ENCODE data around the gene SNUPN. TPM values are rescaled to one million over a fixed set of nuclear protein-coding genes. Genes with fewer than 3 reads are reported as not detected.

SNUPN gene
- total RNA-seq: 10 to 100 TPM; 14.9 to 16.8 TPM
- long read RNA-seq, transcript SNUPN-206 (9 exons, 1,682 nt): minor isoform, 8 of 34 reads
- long read RNA-seq, transcript SNUPN-201 (9 exons, 1,513 nt): major isoform, 22 of 34 reads
- long read RNA-seq, partial matches to known transcripts: 2 of 34 reads
- long read RNA-seq, other reads (novel, unspliced or antisense): 2 of 34 reads

DNA sequence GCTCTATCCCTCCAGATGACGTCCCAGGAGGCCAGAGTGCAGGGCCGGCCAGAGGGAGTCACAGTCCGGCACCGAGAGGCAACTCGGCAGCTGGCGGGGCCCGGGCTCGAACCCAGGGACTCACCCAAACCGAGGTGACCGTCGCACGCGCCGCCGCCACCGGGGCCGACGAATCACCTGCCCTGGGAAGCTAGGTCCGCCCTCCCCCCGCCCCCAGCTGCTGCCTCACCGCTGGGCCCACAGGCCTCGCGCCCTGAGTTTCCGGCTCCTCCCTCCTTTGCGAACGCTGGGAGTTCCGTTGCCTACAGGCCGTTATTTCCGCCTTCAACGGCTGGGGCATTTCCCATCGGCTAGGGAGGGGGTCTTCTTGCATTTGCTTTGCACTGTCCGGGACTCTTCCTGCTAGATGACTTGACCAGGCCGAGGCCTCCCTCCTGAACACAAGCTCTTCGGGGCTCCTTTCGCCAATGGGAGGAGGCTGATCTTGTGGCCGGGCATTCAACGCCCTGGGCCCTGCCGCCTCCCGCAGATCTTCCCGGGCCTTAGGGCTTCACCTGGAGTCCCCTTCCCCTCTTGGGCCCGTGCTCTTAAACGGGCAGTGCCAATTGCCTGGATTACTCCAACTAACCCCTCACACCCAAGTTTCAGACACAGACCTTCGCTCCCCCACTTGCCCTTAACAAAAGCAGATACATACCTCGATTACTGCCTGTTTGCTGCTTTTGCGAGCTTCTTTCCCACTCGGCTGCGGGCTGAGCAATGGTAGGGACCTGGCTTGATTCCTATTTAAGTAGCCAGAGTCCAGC lies at the start of gene SNUPN:
Gene SNUPN (minus strand): TSS at position 184 of the 806 bp plus-strand sequence. CDS start 4,674 bp downstream, outside the sequence.
- DNase-seq: peak; percentile 97
- peak; percentile 91 for ATAC-seq
- intact Hi-C loops (cut with DNase I, micrococcal nuclease): no loop called here

GRCh38 chr15:75674366-75674765 lies 48.8 kb upstream of the SNUPN start:
- intact Hi-C loops (cut with DNase I, micrococcal nuclease): no loop called here
- no peak for ATAC-seq
- DNase-seq: no peak

- ATAC-seq: no peak
- intact Hi-C loops (cut with DNase I, micrococcal nuclease): no loop called here
- DNase-seq: peak; percentile 59 to 78
These were observed 48.1 kb upstream of the SNUPN start for GRCh38 chr15:75673426-75674235.

GRCh38 chr15:75672646-75673425 lies 47.3 kb upstream of the SNUPN start:
- DNase-seq: no peak
- intact Hi-C loops (cut with DNase I, micrococcal nuclease): no loop called here
- ATAC-seq: no peak

GRCh38 chr15:75671730-75672602 lies 46.4 kb upstream of the SNUPN start:
- no peak for DNase-seq
- no peak for ATAC-seq
- intact Hi-C loops (cut with DNase I, micrococcal nuclease): no loop called here

DNA sequence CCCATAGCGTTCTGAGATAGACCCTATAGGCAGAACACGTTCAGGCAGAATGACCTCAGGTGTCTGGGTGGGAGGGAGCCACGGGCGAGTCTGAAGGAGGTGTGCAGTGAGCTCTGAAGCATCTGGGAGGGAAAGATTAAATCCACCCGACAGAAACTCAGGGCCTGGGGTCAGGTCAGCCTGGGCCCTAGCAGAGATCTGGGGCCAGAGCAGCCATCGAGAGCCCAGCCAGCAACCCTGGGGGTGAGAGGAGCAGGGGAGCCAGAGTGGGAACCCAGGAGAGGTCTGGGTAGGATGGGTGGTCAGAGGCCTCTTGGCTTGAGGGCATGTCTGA lies 44.3 kb upstream of the SNUPN start:
- intact Hi-C loops (cut with DNase I, micrococcal nuclease): no loop called here
- no peak for ATAC-seq

DNA sequence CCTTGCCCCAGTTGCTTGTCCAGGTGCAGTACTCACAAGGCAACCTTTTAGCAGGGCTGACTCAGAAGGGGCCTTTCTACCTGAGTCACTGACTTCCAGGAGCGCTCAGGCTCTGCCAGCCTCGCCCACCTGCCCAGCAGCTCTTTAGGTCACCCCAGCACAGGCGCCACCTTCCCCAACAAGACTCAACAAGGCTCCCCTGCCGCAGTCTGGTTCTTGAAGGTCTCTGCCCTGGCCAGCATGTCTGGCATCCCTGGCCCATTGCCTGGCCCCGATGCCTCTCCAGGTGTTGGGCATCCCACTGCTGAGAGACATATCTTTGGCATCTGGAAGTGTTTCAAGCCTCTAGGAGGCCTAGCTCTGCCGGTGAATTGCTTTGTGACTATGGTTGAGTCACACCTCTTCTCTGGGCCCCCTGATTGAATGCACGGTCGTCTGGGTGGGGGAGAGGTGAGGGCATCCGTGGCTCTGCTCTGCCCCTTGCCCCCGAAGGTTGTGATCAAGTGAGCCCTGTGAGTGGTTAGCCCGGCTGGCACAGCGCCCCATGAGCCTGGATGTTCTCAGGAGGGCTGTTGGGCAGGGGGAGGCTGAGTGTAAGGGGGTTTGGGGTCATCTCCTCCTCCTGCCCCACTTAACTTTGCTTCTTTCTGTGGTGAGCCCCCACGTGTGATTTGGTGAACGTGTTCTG lies 43.8 kb upstream of the SNUPN start:
- ATAC-seq: no peak
- DNase-seq: no peak
- intact Hi-C loops (cut with DNase I, micrococcal nuclease): no loop called here

More for the DNA sequence above, 44.3 kb upstream of the SNUPN start:
- DNase-seq: no peak

- DNase-seq: peak; percentile 59 to 80
- intact Hi-C loops (cut with DNase I, micrococcal nuclease): no loop called here
- ATAC-seq: peak; percentile 59
These were observed 41.4 kb upstream of the SNUPN start for GRCh38 chr15:75666823-75667501.

DNA sequence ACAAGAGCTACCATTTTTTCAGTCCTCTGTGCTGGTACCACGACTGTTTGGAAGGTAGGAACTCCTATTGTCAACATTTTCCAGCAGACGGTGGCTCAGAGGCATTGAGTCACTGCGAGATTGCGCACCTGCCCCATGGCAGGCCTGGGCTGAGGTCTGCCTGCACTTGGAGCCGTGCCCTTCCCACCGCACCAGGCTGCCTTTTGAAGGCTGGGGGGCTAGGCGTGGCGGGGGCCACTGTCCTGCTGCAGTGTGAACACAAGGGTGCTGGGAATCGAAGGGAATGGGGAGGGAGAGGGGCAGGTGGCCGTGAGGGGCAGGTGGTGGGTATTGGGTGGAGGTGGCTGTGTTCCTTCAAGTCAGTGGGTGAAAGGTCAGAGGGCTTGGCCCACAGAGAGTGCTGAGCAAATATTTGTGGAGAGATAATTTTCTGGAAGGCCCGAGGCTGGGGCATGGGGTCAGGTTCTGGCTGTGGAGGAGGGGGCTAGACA lies 38.5 kb upstream of the SNUPN start:
- DNase-seq: no peak
- peak; percentile 37 for ATAC-seq
- intact Hi-C loops (cut with DNase I, micrococcal nuclease): no loop called here

- intact Hi-C loops (cut with DNase I, micrococcal nuclease): no loop called here
- ATAC-seq (no peak), DNase-seq (no peak)
These were observed 37.4 kb upstream of the SNUPN start for GRCh38 chr15:75662823-75663519.

GRCh38 chr15:75661756-75662140 lies 36.2 kb upstream of the SNUPN start:
- intact Hi-C loops (cut with DNase I, micrococcal nuclease): no loop called here
- no peak for ATAC-seq
- no peak for DNase-seq

DNA sequence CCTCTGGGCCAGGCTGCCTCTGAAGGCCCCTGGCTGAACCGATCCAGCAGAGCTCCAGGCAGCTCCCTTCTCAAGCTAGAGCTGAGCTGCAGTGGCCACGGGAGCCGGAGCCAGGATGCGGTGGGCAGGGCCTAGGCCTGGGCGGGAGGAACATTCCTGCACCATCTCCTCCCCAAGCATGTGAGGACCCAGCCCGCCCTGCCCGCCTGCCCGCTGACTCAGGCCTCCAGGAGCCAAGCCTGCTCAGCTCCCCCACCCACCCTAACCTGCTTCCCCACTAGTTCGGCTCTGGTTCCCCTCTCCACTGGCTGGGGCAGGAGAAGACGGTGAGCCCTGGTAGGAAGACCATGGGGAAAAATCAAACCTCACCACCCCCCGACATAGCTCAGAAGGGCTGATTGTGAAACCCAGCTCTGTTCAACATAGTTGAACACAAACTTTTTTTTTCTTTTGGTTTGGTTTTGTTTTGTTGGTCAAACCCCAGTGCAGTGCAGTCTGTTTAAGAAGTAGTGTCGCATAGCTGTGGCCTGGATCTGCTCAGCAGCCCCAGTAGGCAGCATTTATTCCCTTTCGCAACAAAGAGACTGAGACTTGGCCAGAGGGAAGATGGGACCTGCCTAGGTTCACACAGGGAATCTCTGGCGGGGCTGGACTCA lies 35.7 kb upstream of the SNUPN start:
- ATAC-seq (peak; percentile 31), DNase-seq (peak; percentile 64 to 87)
- intact Hi-C loops (cut with DNase I, micrococcal nuclease): no loop called here

DNA sequence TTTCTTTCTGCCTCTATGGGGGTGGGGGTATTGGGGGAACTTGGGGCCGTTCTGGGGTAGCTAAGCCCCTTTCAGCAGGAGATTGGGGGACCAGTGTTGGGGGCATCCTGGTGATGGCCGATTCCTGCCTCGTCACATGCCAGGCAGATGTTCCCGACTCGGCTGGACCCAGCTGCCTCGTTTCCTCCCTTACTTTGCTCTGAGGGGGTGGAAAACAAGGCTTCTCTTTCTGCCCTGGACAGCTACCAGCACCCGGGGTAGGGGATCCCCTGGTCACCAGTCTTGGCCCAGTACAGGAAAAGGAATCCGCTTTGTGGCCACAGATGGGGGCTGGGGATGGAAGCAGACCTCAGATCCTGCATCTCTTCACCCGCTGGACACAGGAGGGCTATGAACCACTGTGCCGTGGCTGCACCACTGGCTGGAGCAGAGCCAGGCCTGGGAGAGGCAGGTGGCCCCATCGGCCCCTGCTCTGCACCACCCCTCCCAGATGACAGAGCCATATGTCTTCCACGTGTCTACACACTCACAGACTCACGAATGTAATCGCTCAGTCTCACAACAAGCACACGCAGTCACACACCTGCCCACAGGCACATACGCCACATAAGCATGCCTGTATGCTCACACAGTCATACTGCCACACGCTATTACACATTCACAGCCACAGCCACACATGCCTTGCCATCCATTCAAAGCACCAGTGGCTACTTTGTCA lies 34.6 kb upstream of the SNUPN start:
- DNase-seq: no peak
- intact Hi-C loops (cut with DNase I, micrococcal nuclease): no loop called here
- ATAC-seq: no peak

GRCh38 chr15:75659141-75659771 lies 33.7 kb upstream of the SNUPN start:
- intact Hi-C loops (cut with DNase I, micrococcal nuclease): no loop called here
- DNase-seq (no peak), ATAC-seq (no peak)

- intact Hi-C loops (cut with DNase I, micrococcal nuclease): no loop called here
- DNase-seq (no peak), ATAC-seq (no peak)
These were observed 31.3 kb upstream of the SNUPN start for GRCh38 chr15:75656813-75657212.
